RWPE1 (cell line): ENCODE results near the gene WASF3.

Experiments used
- CTCF ChIA-PET: fragments of 350-600 bp; sonication (Branson Sonifier 250); formaldehyde crosslinking; extraction: SDS; loops from one replicate; lab custom pipeline; 2021; lab: Yijun Ruan, JAX
- POLR2A ChIA-PET: fragments of 400-600 bp; formaldehyde crosslinking; extraction: SDS; loops from one replicate; lab custom pipeline; 2020; ENCODE audit warnings: antibody characterized with exemption; ENCODE audit not compliant: low non-redundant PET; lab: Yijun Ruan, JAX
- DNase-seq: peaks from one replicate; pipeline ENCODE4 v3.0.0; 2012; ENCODE audit warnings: low spot score
- H3K27ac ChIP-seq: fragments of 450-650 bp; 2 replicates; pipeline ENCODE4 v1.5.1; 2017
- TF ChIP-seq, protein P1 (sequence below): fragments of 450-650 bp; conservative IDR thresholded peaks from 2 replicates; pipeline ENCODE4 v1.5.1; 2017; ENCODE audit warnings: low read depth, mild to moderate bottlenecking

WASF3 gene

DNA sequence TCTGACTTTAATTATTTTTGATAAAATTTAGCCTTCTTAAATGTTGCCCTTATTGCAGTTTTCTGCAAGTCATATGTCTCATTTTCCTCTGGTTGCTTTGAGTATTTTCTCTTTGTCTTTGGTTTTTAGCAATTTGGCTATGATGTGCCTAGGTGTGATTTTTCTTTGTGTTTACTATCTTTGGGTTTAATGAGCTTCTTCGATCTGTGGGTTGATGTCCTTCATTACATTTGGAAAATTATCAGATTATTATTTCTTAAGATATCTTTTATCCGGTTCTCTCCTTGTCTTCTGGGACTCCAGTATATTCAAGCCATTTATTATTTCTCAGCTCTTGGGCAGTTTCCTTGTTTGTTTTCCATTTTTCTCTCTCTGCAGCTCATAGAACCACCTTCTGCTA is 39.0 kb downstream of the WASF3 start:
- POLR2A ChIA-PET, result no interaction called here
- DNase-seq, result no peak
- H3K27ac ChIP-seq, result no peak overlapping the region
- TF ChIP-seq, protein P1, sequence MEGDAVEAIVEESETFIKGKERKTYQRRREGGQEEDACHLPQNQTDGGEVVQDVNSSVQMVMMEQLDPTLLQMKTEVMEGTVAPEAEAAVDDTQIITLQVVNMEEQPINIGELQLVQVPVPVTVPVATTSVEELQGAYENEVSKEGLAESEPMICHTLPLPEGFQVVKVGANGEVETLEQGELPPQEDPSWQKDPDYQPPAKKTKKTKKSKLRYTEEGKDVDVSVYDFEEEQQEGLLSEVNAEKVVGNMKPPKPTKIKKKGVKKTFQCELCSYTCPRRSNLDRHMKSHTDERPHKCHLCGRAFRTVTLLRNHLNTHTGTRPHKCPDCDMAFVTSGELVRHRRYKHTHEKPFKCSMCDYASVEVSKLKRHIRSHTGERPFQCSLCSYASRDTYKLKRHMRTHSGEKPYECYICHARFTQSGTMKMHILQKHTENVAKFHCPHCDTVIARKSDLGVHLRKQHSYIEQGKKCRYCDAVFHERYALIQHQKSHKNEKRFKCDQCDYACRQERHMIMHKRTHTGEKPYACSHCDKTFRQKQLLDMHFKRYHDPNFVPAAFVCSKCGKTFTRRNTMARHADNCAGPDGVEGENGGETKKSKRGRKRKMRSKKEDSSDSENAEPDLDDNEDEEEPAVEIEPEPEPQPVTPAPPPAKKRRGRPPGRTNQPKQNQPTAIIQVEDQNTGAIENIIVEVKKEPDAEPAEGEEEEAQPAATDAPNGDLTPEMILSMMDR, result no peak
- CTCF ChIA-PET, result interaction anchor here (0.5 to 1.0 kb wide), 2 partner anchors 9 to 18 kb away, joined by 4 to 5 read pairs; no protein-coding TSS in a partner anchor

- CTCF ChIA-PET, result interaction anchor here (0.6 kb wide), 2 partner anchors 69 to 1886 kb away, joined by 3 read pairs; no protein-coding TSS in a partner anchor
- H3K27ac ChIP-seq, result no peak overlapping the region
- TF ChIP-seq, protein P1, result no peak
- POLR2A ChIA-PET, result no interaction called here
- DNase-seq, result no peak
These were observed 41.9 kb downstream of the WASF3 start for GRCh38 chr13:26599403-26599802.

DNA sequence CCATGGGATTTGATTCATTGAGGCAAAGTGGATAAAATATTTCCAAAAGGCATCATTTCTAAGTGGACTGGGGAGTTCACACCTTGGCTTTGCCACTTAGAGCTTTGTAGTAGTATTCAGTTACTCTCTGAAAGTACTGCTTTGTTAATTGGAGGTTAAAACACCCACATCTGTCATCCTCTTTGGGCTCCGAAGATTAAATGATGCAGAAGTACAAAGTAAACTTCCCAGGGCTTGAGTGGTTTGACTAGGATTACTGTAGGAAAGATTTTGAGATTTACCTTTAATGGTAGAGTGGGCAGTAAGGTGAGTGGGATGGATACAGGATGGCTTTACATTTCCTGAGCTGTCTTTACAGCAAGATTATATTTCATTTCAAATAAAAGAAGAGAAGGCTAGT is 42.4 kb downstream of the WASF3 start:
- CTCF ChIA-PET, result interaction anchor here (0.6 kb wide), 2 partner anchors 68 to 1886 kb away, joined by 3 read pairs; no protein-coding TSS in a partner anchor
- H3K27ac ChIP-seq, result no peak overlapping the region
- DNase-seq, result no peak
- POLR2A ChIA-PET, result no interaction called here
- TF ChIP-seq, protein P1, result no peak

DNA sequence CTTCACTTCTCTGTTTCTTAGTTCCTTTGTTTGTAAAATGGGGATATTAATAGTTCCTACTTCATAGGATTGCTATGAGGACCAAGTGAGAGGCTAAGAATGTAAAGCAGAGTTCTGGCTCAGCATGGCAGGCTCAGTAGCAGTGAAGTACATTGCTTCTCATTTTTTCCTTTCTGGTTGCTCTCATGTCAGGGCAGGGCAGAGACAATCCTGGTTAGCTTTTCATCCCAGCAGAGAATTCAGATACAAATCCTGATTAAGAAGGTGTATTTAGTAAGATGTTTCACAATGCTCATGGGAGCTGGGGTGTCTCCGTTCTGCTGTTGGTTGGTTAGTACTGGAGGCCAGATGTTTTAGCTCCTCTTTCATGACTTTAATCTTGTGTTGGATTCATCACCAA is 42.9 kb downstream of the WASF3 start:
- TF ChIP-seq, protein P1, result no peak
- ChIA-PET POLR2A (no interaction called here), CTCF (no interaction called here)
- no peak overlapping the region for H3K27ac ChIP-seq
- no peak for DNase-seq

- TF ChIP-seq, protein P1, result no peak
- H3K27ac ChIP-seq, result no peak overlapping the region
- no peak for DNase-seq
- ChIA-PET CTCF (interaction anchor here (0.6 to 0.7 kb wide), 3 partner anchors 46 to 413 kb away, joined by 3 to 4 read pairs (median 3); no protein-coding TSS in a partner anchor), POLR2A (no interaction called here)
These were observed 44.2 kb downstream of the WASF3 start for GRCh38 chr13:26601669-26602068.

- ChIA-PET POLR2A (no interaction called here), CTCF (no interaction called here)
- no peak for DNase-seq
- H3K27ac ChIP-seq, result no peak overlapping the region
- TF ChIP-seq, protein P1, result no peak
These were observed 45.3 kb downstream of the WASF3 start for GRCh38 chr13:26602783-26603182.
